Peyer's patch (tissue), 4 donors: ENCODE measurements around the gene KLHL9. TPM values are rescaled to one million over a fixed set of nuclear protein-coding genes. Genes with fewer than 3 reads are reported as not detected.

Experiments
- total RNA-seq, 4 donors: library from RNA; depleted of rRNA; stranded (reverse); fragments of >200 nt; gene quantifications; one replicate each; pipeline ENCODE4 v1.1.0, GENCODE V29; 2016

The KLHL9 gene
- total RNA-seq, 4 donors from 2014 or later = 16.3 to 23.1 (median 18.5) TPM

Other genes starting within 250 kb of the KLHL9 start
- gene IFNW1, start 193.6 kb downstream of the KLHL9 start, total RNA-seq = not detected
- not detected for gene IFNA21, start 168.7 kb downstream of the KLHL9 start, total RNA-seq
- gene IFNA4, start 147.8 kb downstream of the KLHL9 start, total RNA-seq = not detected
- not detected for gene IFNA7, start 133.2 kb downstream of the KLHL9 start, total RNA-seq
- gene IFNA10, start 128.3 kb downstream of the KLHL9 start, total RNA-seq = not detected
- gene IFNA16, start 118.1 kb downstream of the KLHL9 start, total RNA-seq = not detected
- gene IFNA17, start 107.2 kb downstream of the KLHL9 start, total RNA-seq = not detected
- not detected for gene IFNA14, start 95.4 kb downstream of the KLHL9 start, total RNA-seq
- 1 to 10 TPM in 1 of 4 donors, not detected in 3; 1.4 TPM for gene IFNA5, start 30.1 kb downstream of the KLHL9 start, total RNA-seq
- gene IFNA6, start 15.5 kb upstream of the KLHL9 start, total RNA-seq = not detected
- not detected for gene IFNA13, start 32.7 kb upstream of the KLHL9 start, total RNA-seq
- not detected for gene IFNA2, start 50.0 kb upstream of the KLHL9 start, total RNA-seq
- gene IFNA8, start 73.7 kb upstream of the KLHL9 start, total RNA-seq = not detected
- not detected for gene IFNA1, start 105.0 kb upstream of the KLHL9 start, total RNA-seq
- 1 to 10 TPM in 3 of 4 donors, not detected in 1; 5.3 to 5.5 (median 5.3) TPM for gene IFNE, start 146.9 kb upstream of the KLHL9 start, total RNA-seq